Parathyroid adenoma (tissue), 2 donors: ENCODE data around the gene PROC.
A peak's percentile ranks its signal among the peaks of the same experiment; 100 is the strongest.

ENCODE experiments used
- H2AFZ ChIP-seq: fragments of 300-600 bp; sonication (generic); one replicate; pipeline ENCODE4 v1.7.0; 2017; ENCODE audit warnings: antibody characterized with exemption, mild to moderate bottlenecking
- H3K27ac ChIP-seq: fragments of 300-600 bp; sonication (generic); one replicate; pipeline ENCODE4 v1.7.0; 2017
- H3K27me3 ChIP-seq: fragments of 300-600 bp; sonication (generic); one replicate; pipeline ENCODE4 v1.7.0; 2017; ENCODE audit warnings: low read length; ENCODE audit not compliant: control insufficient read depth, insufficient read depth
- H3K36me3 ChIP-seq: fragments of 300-600 bp; sonication (generic); one replicate; pipeline ENCODE4 v1.7.0; 2017; ENCODE audit warnings: low read length; ENCODE audit not compliant: control insufficient read depth, insufficient read depth
- H3K4me1 ChIP-seq: fragments of 300-600 bp; sonication (generic); one replicate; pipeline ENCODE4 v1.7.0; 2017; ENCODE audit warnings: control low read depth
- H3K4me2 ChIP-seq: fragments of 300-600 bp; sonication (generic); one replicate; pipeline ENCODE4 v1.7.0; 2017; ENCODE audit warnings: low read length
- H3K4me3 ChIP-seq: fragments of 300-600 bp; sonication (generic); one replicate; pipeline ENCODE4 v1.7.0; 2017; ENCODE audit warnings: low read depth, low read length
- H3K79me2 ChIP-seq: fragments of 300-600 bp; sonication (generic); one replicate; pipeline ENCODE4 v1.7.0; 2017; ENCODE audit warnings: control low read depth
- H3K9ac ChIP-seq: fragments of 300-600 bp; sonication (generic); one replicate; pipeline ENCODE4 v1.7.0; 2017; ENCODE audit warnings: mild to moderate bottlenecking
- H3K9me3 ChIP-seq: fragments of 300-600 bp; sonication (generic); one replicate; pipeline ENCODE4 v1.7.0; 2017; ENCODE audit warnings: low read length; ENCODE audit not compliant: control insufficient read depth
- CTCF ChIP-seq: fragments of 300-600 bp; sonication (generic); IDR thresholded peaks from one replicate; pipeline ENCODE4 v1.7.0; 2017; ENCODE audit warnings: antibody characterized with exemption, mild to moderate bottlenecking
- donor health status: primary hyperparathyroidism.

Gene PROC

GRCh38 chr2:127454595-127455565, 36.7 kb downstream of the PROC start:
- TF ChIP-seq CTCF = no peak
- Histone ChIP-seq H3K9me3 (no peaks in the 10 kb centered on the region), H3K4me1 (peaks cover 4% of the 10 kb centered on the region), H3K4me2 (peak overlapping the region; percentile 37), H3K9ac (no peak overlapping the region), H2AFZ (peak overlapping the region; percentile 29), H3K36me3 (no peaks in the 10 kb centered on the region), H3K27me3 (no peaks in the 10 kb centered on the region), H3K4me3 (no peak overlapping the region), H3K27ac (no peak overlapping the region), H3K79me2 (no peaks in the 10 kb centered on the region)

GRCh38 chr2:127455566-127456493, 37.6 kb downstream of the PROC start:
- no peak overlapping the region for H3K4me3 ChIP-seq
- peaks cover 4% of the 10 kb centered on the region for H3K4me1 ChIP-seq
- TF ChIP-seq CTCF = no peak
- no peak overlapping the region for H2AFZ ChIP-seq
- H3K27me3 ChIP-seq = no peaks in the 10 kb centered on the region
- H3K27ac ChIP-seq = no peak overlapping the region
- H3K36me3 ChIP-seq = no peaks in the 10 kb centered on the region
- H3K9me3 ChIP-seq = no peaks in the 10 kb centered on the region
- H3K79me2 ChIP-seq = no peaks in the 10 kb centered on the region
- no peak overlapping the region for H3K9ac ChIP-seq
- H3K4me2 ChIP-seq = no peak overlapping the region

- no peak for TF ChIP-seq CTCF
- H3K27me3 ChIP-seq = no peaks in the 10 kb centered on the region
- peaks cover 4% of the 10 kb centered on the region for H3K4me1 ChIP-seq
- no peaks in the 10 kb centered on the region for H3K9me3 ChIP-seq
- no peaks in the 10 kb centered on the region for H3K36me3 ChIP-seq
- no peak overlapping the region for H3K9ac ChIP-seq
- no peak overlapping the region for H3K4me2 ChIP-seq
- no peak overlapping the region for H3K27ac ChIP-seq
- H2AFZ ChIP-seq = no peak overlapping the region
- no peak overlapping the region for H3K4me3 ChIP-seq
- H3K79me2 ChIP-seq = no peaks in the 10 kb centered on the region
Measured at GRCh38 chr2:127456960-127457359, 38.7 kb downstream of the PROC start.

GRCh38 chr2:127462461-127462860, 44.2 kb downstream of the PROC start:
- H3K27ac ChIP-seq = no peak overlapping the region
- no peaks in the 10 kb centered on the region for H3K36me3 ChIP-seq
- no peak overlapping the region for H3K4me3 ChIP-seq
- H3K4me2 ChIP-seq = no peak overlapping the region
- no peaks in the 10 kb centered on the region for H3K79me2 ChIP-seq
- no peak overlapping the region for H2AFZ ChIP-seq
- no peak for TF ChIP-seq CTCF
- no peaks in the 10 kb centered on the region for H3K9me3 ChIP-seq
- H3K27me3 ChIP-seq = no peaks in the 10 kb centered on the region
- H3K4me1 ChIP-seq = no peaks in the 10 kb centered on the region
- H3K9ac ChIP-seq = no peak overlapping the region
